Heart left ventricle (tissue), 13 donors: ENCODE data around the gene CD1D.

Source experiments
- CTCF ChIP-seq, 12 donors: fragments of 200-600 bp; sonication (generic) in 4 of 12; IDR thresholded peaks; one replicate each; pipeline versions ENCODE4 v1.5.0 to v1.8.0; 2018 to 2022; ENCODE audit warnings: antibody characterized with exemption in 12 of 12, mild to moderate bottlenecking in 5 of 12
- POLR2A ChIP-seq, 2 donors: fragments of 450-650 bp; IDR thresholded peaks; one replicate each; pipeline ENCODE4 v1.6.1; 2017; ENCODE audit warnings: antibody characterized with exemption in 2 of 2, mild to moderate bottlenecking in 2 of 2, moderate library complexity in 2 of 2
- donor health status: ischemic (EF 13 %, LVEDD 7.1; RV severe dilation, severe dysfunction).
- donor health status: DM: no; HTN: yes; CAD: no.
- donor health status: DM: no; HTN: no; CAD: no.
- donor health status: ischemic (EF 25% LVEDD 6.9; RV normal size, moderate dysfunction).
- donor health status: ischemic (EF 25% LVEDD 5.7; RV mildly dilated, moderate dysfunction).
- donor health status: ischemic (EF 35%, LVEDD 5.7; RV mildly dilated, moderate dysfunction).
- donor health status: nonischemic (EF 11% LVEDD 7.7; RV severe dilation, severe dysfunction).
- donor health status: DM: yes; HTN: yes; CAD: no.
- donor health status: PGD.
- donor health status: ischemic (EF 29% LVEDD 5.4; RV normal size, mild dysfunction).
- donor health status: nonischemic (EF 23%, LVEDD 6.1; RV moderate dilation, normal function).

DNA sequence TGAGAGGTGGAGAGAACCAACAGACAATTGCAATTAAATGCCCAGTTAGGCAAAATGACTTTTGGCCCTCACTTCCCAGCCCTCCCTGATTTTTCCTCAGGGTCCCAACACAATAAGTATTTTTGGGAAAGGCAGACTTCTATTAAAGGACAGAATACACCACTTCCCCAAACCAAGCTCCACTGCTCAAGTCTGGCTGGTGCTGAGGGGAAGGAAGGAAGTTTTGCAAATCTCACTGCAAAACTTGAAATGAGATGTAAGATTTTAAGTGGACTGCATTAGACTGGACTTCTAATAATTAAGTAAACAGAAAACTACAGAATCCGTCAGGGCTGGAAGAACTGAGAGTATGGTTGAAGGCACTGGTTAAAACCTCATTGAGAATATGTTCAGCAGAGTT lies 32.2 kb upstream of the CD1D start:
- TF ChIP-seq POLR2A (IDR thresholded peaks at IDR 0.05) (no peak), CTCF (IDR thresholded peaks at IDR 0.05) (no peak)
